ENCODE measurements around the gene CRK. TPM values are rescaled to one million over a fixed set of nuclear protein-coding genes. Genes with fewer than 3 reads are reported as not detected.

The CRK gene
- total and polyA plus RNA-seq, 8 donors: 51.0 to 84.0 (median 58.2) TPM

- no peaks in the 10 kb centered on the region for H3K9me3 ChIP-seq
- no peak overlapping the region for H3K4me3 ChIP-seq
- TF ChIP-seq CTCF (IDR thresholded peaks at IDR 0.05): no peak
- ATAC-seq (no peak), DNase-seq (no peak)
- no peak overlapping the region for H3K27ac ChIP-seq
- peaks cover 0 to 82% of the 10 kb centered on the region in 2 donors for H3K36me3 ChIP-seq
- no peaks in the 10 kb centered on the region for H3K27me3 ChIP-seq
- peaks cover 5 to 28% of the 10 kb centered on the region in 2 donors for H3K4me1 ChIP-seq
- intact Hi-C loops (cut with DNase I): no loop called here
These were observed 11.2 kb upstream of the CRK start for GRCh38 chr17:1467258-1467657.

- TF ChIP-seq CTCF (IDR thresholded peaks at IDR 0.05): no peak
- Histone ChIP-seq H3K27ac (no peak overlapping the region), H3K4me3 (no peak overlapping the region), H3K9me3 (no peaks in the 10 kb centered on the region), H3K4me1 (peaks cover 11 to 55% of the 10 kb centered on the region in 2 donors), H3K27me3 (peaks cover 0 to 1% of the 10 kb centered on the region in 2 donors), H3K36me3 (peaks cover 0 to 51% of the 10 kb centered on the region in 2 donors)
- ATAC-seq (no peak), DNase-seq (no peak)
- intact Hi-C loops (cut with DNase I): no loop called here
These were observed 8.2 kb upstream of the CRK start for GRCh38 chr17:1464186-1464585.

- Histone ChIP-seq H3K27me3 (peaks cover 0 to 9% of the 10 kb centered on the region in 2 donors), H3K4me3 (no peak overlapping the region), H3K27ac (peak overlapping the region in 1 of 2 donors; percentile 45), H3K4me1 (peaks cover 11 to 46% of the 10 kb centered on the region in 2 donors), H3K36me3 (peaks cover 0 to 35% of the 10 kb centered on the region in 2 donors), H3K9me3 (no peaks in the 10 kb centered on the region)
- no peak for TF ChIP-seq CTCF (IDR thresholded peaks at IDR 0.05)
- DNase-seq: no peak
- intact Hi-C loops (cut with DNase I): no loop called here
- no peak for ATAC-seq
These were observed 6.4 kb upstream of the CRK start for GRCh38 chr17:1462164-1463112.

GRCh38 chr17:1461198-1461944 lies 5.3 kb upstream of the CRK start:
- DNase-seq: no peak
- no peak for ATAC-seq
- Histone ChIP-seq H3K4me1 (peaks cover 16 to 54% of the 10 kb centered on the region in 2 donors), H3K4me3 (no peak overlapping the region), H3K9me3 (no peaks in the 10 kb centered on the region), H3K27ac (peak overlapping the region in 1 of 2 donors; percentile 60), H3K36me3 (peaks cover 0 to 24% of the 10 kb centered on the region in 2 donors), H3K27me3 (peaks cover 0 to 9% of the 10 kb centered on the region in 2 donors)
- intact Hi-C loops (cut with DNase I): no loop called here
- TF ChIP-seq CTCF (IDR thresholded peaks at IDR 0.05): no peak

GRCh38 chr17:1460233-1460632 lies 4.2 kb upstream of the CRK start:
- Histone ChIP-seq H3K27me3 (peaks cover 0 to 9% of the 10 kb centered on the region in 2 donors), H3K36me3 (peaks cover 0 to 12% of the 10 kb centered on the region in 2 donors), H3K27ac (no peak overlapping the region), H3K4me3 (no peak overlapping the region), H3K4me1 (peaks cover 16 to 55% of the 10 kb centered on the region in 2 donors), H3K9me3 (no peaks in the 10 kb centered on the region)
- intact Hi-C loops (cut with DNase I): no loop called here
- ATAC-seq (peak; percentile 36), DNase-seq (peak in 2 of 4 donors; percentile 80 to 88)
- no peak for TF ChIP-seq CTCF (IDR thresholded peaks at IDR 0.05)
